Large intestine (tissue), 3 donors: Measurements from ENCODE around the gene NBEA. TPM values are rescaled to one million over a fixed set of nuclear protein-coding genes. Genes with fewer than 3 reads are reported as not detected.

Source experiments
- DNase-seq, 2 donors: peaks; one replicate each; pipeline versions ENCODE4 v3.0.0 to v3.0.0-alpha.2; 2013
- H3K27ac ChIP-seq: one replicate; pipeline ENCODE4 v1.5.1; 2013; ENCODE audit warnings: low read length
- H3K27me3 ChIP-seq: 2 replicates; pipeline ENCODE4 v1.6.1; 2013; ENCODE audit warnings: low read length; ENCODE audit not compliant: control insufficient read depth, insufficient read depth
- H3K36me3 ChIP-seq: 2 replicates; pipeline ENCODE4 v1.6.1; 2013; ENCODE audit warnings: low read length; ENCODE audit not compliant: control insufficient read depth, insufficient read depth
- H3K4me1 ChIP-seq: one replicate; pipeline ENCODE4 v1.6.1; 2013; ENCODE audit warnings: low read length; ENCODE audit not compliant: control insufficient read depth, insufficient read depth
- H3K4me3 ChIP-seq: one replicate; pipeline ENCODE4 v1.5.1; 2013; ENCODE audit warnings: low read length
- H3K9me3 ChIP-seq: one replicate; pipeline ENCODE4 v1.6.1; 2013; ENCODE audit warnings: mild to moderate bottlenecking, low read depth, low read length, moderate library complexity; ENCODE audit not compliant: control insufficient read depth
- WGBS: methylation state at CpG from one replicate; pipeline ENCODE4 v1.1.5; 2013; ENCODE audit warnings: low lambda C conversion rate; ENCODE audit not compliant: insufficient coverage; 5-methylcytosine and 5-hydroxymethylcytosine counted together
- polyA plus RNA-seq: library from polyadenylated mRNA; unstranded; fragments of 120-200 nt; gene quantifications from one replicate; pipeline ENCODE4 v1.2.1, GENCODE V29; 2013

NBEA gene
- polyA plus RNA-seq, 1 donor = 8.7 TPM

- WGBS = no CpG with 5 or more reads among the region's 8 CpGs
- Histone ChIP-seq H3K4me1 (no peaks in the 10 kb centered on the region), H3K27me3 (no peaks in the 10 kb centered on the region), H3K4me3 (no peak overlapping the region), H3K36me3 (no peaks in the 10 kb centered on the region), H3K9me3 (no peaks in the 10 kb centered on the region), H3K27ac (no peak overlapping the region)
- no peak for DNase-seq
Measured at GRCh38 chr13:35706721-35707120, 764.7 kb downstream of the NBEA start.

DNA sequence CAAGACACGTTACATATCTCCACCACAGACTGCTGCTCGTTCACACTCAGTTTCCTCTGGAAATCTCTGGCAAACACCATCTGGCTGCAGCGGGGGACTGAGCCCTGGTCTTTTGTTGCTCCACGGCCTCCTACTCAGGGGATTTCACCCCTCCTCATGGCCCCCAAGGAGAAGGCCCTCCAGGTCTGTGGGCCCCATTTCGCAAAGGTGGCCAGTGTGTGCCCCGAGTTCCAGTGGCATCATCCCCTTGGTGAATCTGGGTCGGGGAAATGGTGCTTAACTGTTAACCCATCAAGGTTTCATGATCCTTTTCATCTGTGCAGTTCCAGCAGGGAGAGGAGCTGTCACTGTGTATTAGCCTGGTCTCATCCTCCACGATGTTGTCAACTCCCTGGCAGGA, 769.8 kb downstream of the NBEA start:
- Histone ChIP-seq H3K4me1 (peaks cover 4% of the 10 kb centered on the region), H3K27me3 (no peaks in the 10 kb centered on the region)
- no peak for DNase-seq

DNA sequence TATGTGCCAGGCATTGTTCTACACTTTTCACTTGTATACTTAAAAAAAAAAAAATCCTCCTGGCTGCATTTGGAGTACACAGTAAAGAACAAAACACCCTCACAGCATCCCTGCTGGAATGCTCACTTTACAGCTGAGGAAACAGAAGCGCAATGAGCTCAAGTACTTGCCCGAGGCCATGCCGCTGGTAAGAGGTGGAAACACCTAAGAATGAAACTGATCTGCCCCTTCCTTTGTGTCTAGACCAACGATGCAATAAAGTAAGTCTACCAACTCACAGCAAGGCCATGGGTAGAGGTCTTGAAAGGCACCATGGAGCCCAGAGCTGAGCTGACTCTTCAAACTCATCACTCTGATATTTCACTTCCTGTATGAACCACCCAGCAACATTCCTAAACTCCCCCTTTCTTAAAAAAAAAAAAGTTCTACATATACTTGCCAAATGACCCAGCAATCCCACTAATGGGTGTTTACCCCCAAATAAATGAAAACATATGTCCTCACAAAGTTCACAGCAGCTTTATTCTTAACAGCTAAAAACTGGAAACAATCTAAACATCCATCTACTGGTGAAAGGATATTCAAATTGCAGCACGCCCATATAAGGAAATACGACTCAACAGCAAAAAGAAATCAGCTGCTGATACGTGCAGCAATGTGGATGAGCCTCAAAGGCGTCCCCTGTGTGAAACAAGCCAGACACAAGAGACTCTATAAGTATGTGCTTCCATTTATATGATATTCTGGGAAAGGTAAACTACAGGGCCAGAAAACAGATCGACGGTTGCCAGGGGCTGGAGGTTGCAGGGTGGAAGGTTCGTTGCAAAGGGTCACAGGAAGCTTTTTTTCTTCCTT, 771.1 kb downstream of the NBEA start:
- H3K27me3 ChIP-seq = no peaks in the 10 kb centered on the region
- H3K4me1 ChIP-seq = peaks cover 4% of the 10 kb centered on the region
- no peak overlapping the region for H3K4me3 ChIP-seq
- no peak for DNase-seq
- WGBS = no CpG with 5 or more reads among the region's 11 CpGs
- H3K36me3 ChIP-seq = no peaks in the 10 kb centered on the region
- H3K9me3 ChIP-seq = no peaks in the 10 kb centered on the region
- H3K27ac ChIP-seq = peak overlapping the region; percentile 25

More for the DNA sequence above, 769.8 kb downstream of the NBEA start:
- no peaks in the 10 kb centered on the region for H3K36me3 ChIP-seq
- 80% methylated on average over 2 of the region's 8 CpGs for WGBS
- H3K9me3 ChIP-seq = no peaks in the 10 kb centered on the region
- no peak overlapping the region for H3K4me3 ChIP-seq
- no peak overlapping the region for H3K27ac ChIP-seq

GRCh38 chr13:35714121-35714520, 772.1 kb downstream of the NBEA start:
- H3K9me3 ChIP-seq = no peaks in the 10 kb centered on the region
- H3K27ac ChIP-seq = no peak overlapping the region
- no CpG with 5 or more reads among the region's 6 CpGs for WGBS
- peaks cover 4% of the 10 kb centered on the region for H3K4me1 ChIP-seq
- no peak for DNase-seq
- H3K27me3 ChIP-seq = no peaks in the 10 kb centered on the region
- H3K4me3 ChIP-seq = no peak overlapping the region
- no peaks in the 10 kb centered on the region for H3K36me3 ChIP-seq

- H3K36me3 ChIP-seq = no peaks in the 10 kb centered on the region
- no peaks in the 10 kb centered on the region for H3K9me3 ChIP-seq
- WGBS = 100% methylated on average over 1 of the region's 9 CpGs
- no peak for DNase-seq
- no peak overlapping the region for H3K4me3 ChIP-seq
- no peak overlapping the region for H3K27ac ChIP-seq
- H3K4me1 ChIP-seq = peaks cover 4% of the 10 kb centered on the region
- H3K27me3 ChIP-seq = no peaks in the 10 kb centered on the region
Measured at GRCh38 chr13:35714588-35715377, 772.7 kb downstream of the NBEA start.

- Histone ChIP-seq H3K4me1 (peaks cover 4% of the 10 kb centered on the region), H3K4me3 (no peak overlapping the region), H3K9me3 (no peaks in the 10 kb centered on the region), H3K27ac (no peak overlapping the region), H3K27me3 (no peaks in the 10 kb centered on the region), H3K36me3 (no peaks in the 10 kb centered on the region)
- 51% methylated on average over 3 of the region's 4 CpGs for WGBS
- no peak for DNase-seq
Measured at GRCh38 chr13:35716186-35716585, 774.1 kb downstream of the NBEA start.

- H3K27ac ChIP-seq = no peak overlapping the region
- H3K4me3 ChIP-seq = no peak overlapping the region
- H3K36me3 ChIP-seq = no peaks in the 10 kb centered on the region
- WGBS = no CpG with 5 or more reads among the region's 15 CpGs
- H3K9me3 ChIP-seq = no peaks in the 10 kb centered on the region
- H3K27me3 ChIP-seq = no peaks in the 10 kb centered on the region
- DNase-seq = no peak
- H3K4me1 ChIP-seq = peaks cover 4% of the 10 kb centered on the region
Measured at GRCh38 chr13:35716729-35717128, 774.7 kb downstream of the NBEA start.

DNA sequence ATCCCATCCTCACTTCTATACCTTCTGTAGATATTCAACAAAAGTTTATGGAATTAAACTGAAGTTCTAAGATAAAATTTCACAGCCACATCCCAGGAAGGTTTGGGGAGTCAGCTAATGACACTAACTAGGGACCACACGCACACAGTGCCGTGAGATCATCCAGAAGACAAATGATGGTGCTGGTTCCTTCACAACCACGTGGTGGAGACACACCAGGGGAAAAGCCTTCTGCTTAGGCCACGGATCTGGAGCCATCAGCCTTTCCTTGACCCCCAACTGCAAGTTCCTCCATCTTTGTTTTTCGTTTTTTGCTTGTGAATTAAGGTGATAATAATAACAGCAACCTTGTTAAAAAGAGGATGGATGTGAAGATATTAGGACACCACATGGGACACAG, 776.0 kb downstream of the NBEA start:
- Histone ChIP-seq H3K9me3 (no peaks in the 10 kb centered on the region), H3K36me3 (no peaks in the 10 kb centered on the region)
- WGBS = 29% methylated on average over 1 of the region's 5 CpGs

DNA sequence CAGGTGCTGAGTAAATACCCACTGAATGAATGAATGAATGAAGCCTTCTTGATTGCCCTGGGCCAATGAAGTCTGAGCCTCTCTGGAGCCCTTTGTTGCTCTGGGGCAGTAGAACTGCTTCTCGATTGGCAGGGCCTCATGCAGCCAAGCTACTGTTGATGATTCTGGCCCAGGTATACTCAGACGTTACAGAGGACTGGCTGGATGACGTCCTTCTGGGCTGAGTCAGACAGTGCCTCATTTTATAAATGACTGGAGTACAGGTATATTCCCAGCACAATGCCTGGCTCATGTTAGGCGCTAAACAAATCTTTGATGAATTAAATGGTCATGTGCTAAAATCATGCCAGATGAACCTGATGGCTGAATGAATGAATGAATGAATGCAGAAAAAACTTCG, 778.2 kb downstream of the NBEA start:
- no CpG with 5 or more reads among the region's 5 CpGs for WGBS
- DNase-seq = no peak
- Histone ChIP-seq H3K27me3 (no peaks in the 10 kb centered on the region), H3K4me3 (no peak overlapping the region), H3K36me3 (no peaks in the 10 kb centered on the region), H3K9me3 (no peaks in the 10 kb centered on the region), H3K4me1 (no peaks in the 10 kb centered on the region), H3K27ac (no peak overlapping the region)

More for the DNA sequence above, 776.0 kb downstream of the NBEA start:
- DNase-seq = no peak
- Histone ChIP-seq H3K27ac (no peak overlapping the region), H3K4me1 (peaks cover 4% of the 10 kb centered on the region), H3K4me3 (no peak overlapping the region), H3K27me3 (no peaks in the 10 kb centered on the region)

DNA sequence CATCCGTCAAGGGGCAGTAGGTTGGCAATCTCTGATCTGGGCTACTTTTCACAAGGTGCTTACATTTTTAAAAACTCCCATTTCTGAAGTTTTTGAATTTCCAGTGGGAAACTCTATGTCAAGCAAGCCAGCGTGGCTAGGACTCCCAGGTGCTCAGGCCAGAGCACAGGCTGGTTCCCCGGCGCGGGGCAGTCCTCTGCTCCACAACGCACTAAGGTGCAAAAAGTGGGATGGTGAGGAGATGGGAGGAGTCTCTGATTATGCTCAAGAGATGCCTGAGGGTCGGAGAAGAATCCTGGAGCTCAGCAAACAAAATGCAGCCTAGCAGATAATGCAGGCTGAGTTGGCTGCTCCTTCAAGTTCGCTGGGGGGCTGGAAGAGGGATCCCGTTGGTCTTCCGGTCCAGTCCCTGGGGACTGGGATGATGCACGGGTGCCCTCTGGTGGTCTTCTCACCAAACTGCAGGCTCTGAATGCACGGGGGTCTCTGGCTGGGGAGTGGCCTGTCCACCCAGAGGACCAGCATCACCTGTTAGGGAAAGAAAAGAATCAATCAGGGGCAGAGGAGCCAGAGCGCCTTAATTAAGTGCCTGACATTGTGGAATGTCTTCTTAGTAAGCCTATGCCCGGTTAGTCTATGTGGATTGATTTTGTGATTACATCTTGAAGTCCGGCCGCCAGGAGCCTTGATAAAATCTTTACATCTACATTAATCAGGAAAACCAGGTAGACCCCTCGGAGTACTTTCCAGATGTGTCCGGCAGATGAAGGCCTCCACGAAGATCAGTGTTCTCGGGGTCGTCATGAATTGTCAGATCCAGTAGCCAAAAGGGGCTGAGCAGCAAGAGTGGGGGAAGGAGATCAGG, 778.9 kb downstream of the NBEA start:
- Histone ChIP-seq H3K4me3 (no peak overlapping the region), H3K27ac (no peak overlapping the region), H3K4me1 (no peaks in the 10 kb centered on the region), H3K27me3 (no peaks in the 10 kb centered on the region), H3K36me3 (no peaks in the 10 kb centered on the region), H3K9me3 (no peaks in the 10 kb centered on the region)
- DNase-seq = peak; percentile 28 to 33
- WGBS = no CpG with 5 or more reads among the region's 21 CpGs
